SKM-1 (cell line): Measurements from ENCODE around the gene C12orf54.
A peak's percentile ranks its signal among the peaks of the same experiment; 100 is the strongest.
"Not testable (repeated sequence)": the region's sequence is repeated elsewhere in the genome, so short reads cannot be mapped to it uniquely, and the experiment has no call there.

Source experiments
- DNase-seq: peaks from one replicate; lab custom pipeline; 2025; ENCODE audit not compliant: unreplicated experiment; lab: John Stamatoyannopoulos, UW

Gene C12orf54

GRCh38 chr12:48508987-48509386, 26.7 kb downstream of the C12orf54 start:
- DNase-seq: no peak

- no peak for DNase-seq
These were observed 27.8 kb downstream of the C12orf54 start for GRCh38 chr12:48510111-48510510.

GRCh38 chr12:48512855-48513254, 30.6 kb downstream of the C12orf54 start:
- no peak for DNase-seq

GRCh38 chr12:48514728-48515127, 32.4 kb downstream of the C12orf54 start:
- no peak for DNase-seq

GRCh38 chr12:48520381-48520780, 38.1 kb downstream of the C12orf54 start:
- DNase-seq: not testable (repeated sequence)

- no peak for DNase-seq
These were observed 43.0 kb downstream of the C12orf54 start, which contains the start of gene OR8S1 for GRCh38 chr12:48525332-48525731. Gene OR8S1, plus strand, starts transcription at chr12:48525632. Its CDS starts 0 bp downstream, at chr12:48525632.

- DNase-seq: no peak
These were observed 45.8 kb downstream of the C12orf54 start for GRCh38 chr12:48527891-48528670.

- DNase-seq: no peak
These were observed 50.3 kb downstream of the C12orf54 start for GRCh38 chr12:48532601-48533000.

- no peak for DNase-seq
These were observed 54.3 kb downstream of the C12orf54 start for GRCh38 chr12:48536602-48537001.

- DNase-seq: peak; percentile 6
These were observed 60.1 kb downstream of the C12orf54 start for GRCh38 chr12:48542300-48542928.

- no peak for DNase-seq
These were observed 63.7 kb downstream of the C12orf54 start for GRCh38 chr12:48545833-48546469.
